Mucosa of stomach (tissue), 1 donor: ENCODE measurements around the gene PTPN2.
A peak's percentile ranks its signal among the peaks of the same experiment; 100 is the strongest.
"Not testable (repeated sequence)": the region's sequence is repeated elsewhere in the genome, so short reads cannot be mapped to it uniquely, and the experiment has no call there.

Source experiments
- H3K27me3 ChIP-seq: one replicate; pipeline ENCODE4 v1.7.0; 2013; ENCODE audit warnings: mild to moderate bottlenecking, low read length; ENCODE audit not compliant: control insufficient read depth, insufficient read depth
- H3K36me3 ChIP-seq: one replicate; pipeline ENCODE4 v1.7.0; 2013; ENCODE audit warnings: low read length; ENCODE audit not compliant: control insufficient read depth, insufficient read depth
- H3K4me1 ChIP-seq: one replicate; pipeline ENCODE4 v1.7.0; 2013; ENCODE audit warnings: mild to moderate bottlenecking, low read length; ENCODE audit not compliant: control insufficient read depth, insufficient read depth
- H3K4me3 ChIP-seq: one replicate; pipeline ENCODE4 v1.7.0; 2013; ENCODE audit warnings: low read length
- H3K9ac ChIP-seq: one replicate; pipeline ENCODE4 v1.7.0; 2013; ENCODE audit warnings: mild to moderate bottlenecking, low read length, moderate library complexity
- H3K9me3 ChIP-seq: one replicate; pipeline ENCODE4 v1.7.0; 2013; ENCODE audit warnings: mild to moderate bottlenecking, low read length, moderate library complexity; ENCODE audit not compliant: control insufficient read depth
- donor health status: Pancreatic carcinoma.

Gene PTPN2

GRCh38 chr18:12886498-12887126, 2.6 kb upstream of the PTPN2 start:
- Histone ChIP-seq H3K9ac (no peak overlapping the region), H3K4me1 (peaks cover 21% of the 10 kb centered on the region), H3K36me3 (no peaks in the 10 kb centered on the region), H3K4me3 (no peak overlapping the region), H3K27me3 (no peaks in the 10 kb centered on the region), H3K9me3 (no peaks in the 10 kb centered on the region)

GRCh38 chr18:12885500-12885899, 1.5 kb upstream of the PTPN2 start:
- Histone ChIP-seq H3K9me3 (no peaks in the 10 kb centered on the region), H3K4me3 (no peak overlapping the region), H3K36me3 (no peaks in the 10 kb centered on the region), H3K9ac (no peak overlapping the region), H3K27me3 (no peaks in the 10 kb centered on the region), H3K4me1 (peaks cover 10% of the 10 kb centered on the region)

- Histone ChIP-seq H3K9me3 (no peaks in the 10 kb centered on the region), H3K4me1 (peaks cover 9% of the 10 kb centered on the region), H3K4me3 (peak overlapping the region; percentile 33), H3K27me3 (no peaks in the 10 kb centered on the region), H3K36me3 (no peaks in the 10 kb centered on the region), H3K9ac (peak overlapping the region; percentile 78)
Measured at GRCh38 chr18:12884406-12885323, 628 bp upstream of the PTPN2 start.

- Histone ChIP-seq H3K9ac (peak overlapping the region; percentile 94), H3K27me3 (no peaks in the 10 kb centered on the region), H3K4me1 (peaks cover 9% of the 10 kb centered on the region), H3K36me3 (no peaks in the 10 kb centered on the region), H3K9me3 (no peaks in the 10 kb centered on the region), H3K4me3 (peak overlapping the region; percentile 63)
Measured at GRCh38 chr18:12883372-12883683, 709 bp downstream of the PTPN2 start.

GRCh38 chr18:12882453-12883371, 1.3 kb downstream of the PTPN2 start:
- peak overlapping the region; percentile 63 for H3K4me3 ChIP-seq
- H3K9ac ChIP-seq, result peak overlapping the region; percentile 94
- H3K36me3 ChIP-seq, result no peaks in the 10 kb centered on the region
- H3K4me1 ChIP-seq, result peaks cover 9% of the 10 kb centered on the region
- H3K9me3 ChIP-seq, result no peaks in the 10 kb centered on the region
- no peaks in the 10 kb centered on the region for H3K27me3 ChIP-seq

GRCh38 chr18:12880541-12880910, 3.5 kb downstream of the PTPN2 start:
- Histone ChIP-seq H3K9me3 (no peaks in the 10 kb centered on the region), H3K27me3 (no peaks in the 10 kb centered on the region), H3K36me3 (no peaks in the 10 kb centered on the region), H3K9ac (no peak overlapping the region), H3K4me1 (peaks cover 7% of the 10 kb centered on the region), H3K4me3 (no peak overlapping the region)

- Histone ChIP-seq H3K36me3 (no peaks in the 10 kb centered on the region), H3K9me3 (no peaks in the 10 kb centered on the region), H3K27me3 (no peaks in the 10 kb centered on the region), H3K4me1 (peaks cover 1% of the 10 kb centered on the region), H3K9ac (no peak overlapping the region), H3K4me3 (no peak overlapping the region)
Measured at GRCh38 chr18:12879840-12880540, 4.0 kb downstream of the PTPN2 start.

GRCh38 chr18:12874992-12875391, 9.0 kb downstream of the PTPN2 start:
- not testable (repeated sequence) for H3K4me1 ChIP-seq, H3K9me3 ChIP-seq, H3K27me3 ChIP-seq, H3K9ac ChIP-seq, H3K36me3 ChIP-seq, H3K4me3 ChIP-seq

GRCh38 chr18:12873961-12874567, 10.0 kb downstream of the PTPN2 start:
- H3K9ac ChIP-seq, H3K36me3 ChIP-seq, H3K9me3 ChIP-seq, H3K27me3 ChIP-seq, H3K4me1 ChIP-seq, H3K4me3 ChIP-seq: not testable (repeated sequence)

- Histone ChIP-seq H3K4me1 (no peaks in the 10 kb centered on the region), H3K36me3 (no peaks in the 10 kb centered on the region), H3K27me3 (no peaks in the 10 kb centered on the region), H3K4me3 (no peak overlapping the region), H3K9me3 (no peaks in the 10 kb centered on the region), H3K9ac (no peak overlapping the region)
Measured at GRCh38 chr18:12872408-12872807, 11.6 kb downstream of the PTPN2 start.

GRCh38 chr18:12868576-12868975, 15.5 kb downstream of the PTPN2 start:
- Histone ChIP-seq H3K36me3 (no peaks in the 10 kb centered on the region), H3K27me3 (no peaks in the 10 kb centered on the region), H3K9me3 (no peaks in the 10 kb centered on the region), H3K9ac (no peak overlapping the region), H3K4me1 (no peaks in the 10 kb centered on the region), H3K4me3 (no peak overlapping the region)
